OCI-LY7 (cell line): Measurements from ENCODE around the gene FGD4. TPM values are rescaled to one million over a fixed set of nuclear protein-coding genes. Genes with fewer than 3 reads are reported as not detected.
A peak's percentile ranks its signal among the peaks of the same experiment; 100 is the strongest.

Experiments
- BruUV-seq: library from RNA; stranded (reverse); fragments of 400-500 nt; replicated peaks from 2 replicates; lab custom pipeline; 2021; lab: Mats Ljungman, UMichigan
- CTCF ChIA-PET: fragments of 300-600 bp; sonication (Branson Sonifier 250); formaldehyde crosslinking; loops from one replicate; lab custom pipeline; 2022; ENCODE audit warnings: antibody characterized with exemption; ENCODE audit not compliant: unreplicated experiment; lab: Charles Lee
- POLR2A ChIA-PET: fragments of 300-600 bp; sonication (Branson Sonifier 250); formaldehyde crosslinking; loops from one replicate; lab custom pipeline; 2022; ENCODE audit warnings: antibody characterized with exemption; lab: Charles Lee
- DNase-seq: peaks from one replicate; pipeline ENCODE4 v3.0.0-alpha.2; 2015; ENCODE audit warnings: low spot score
- H2AFZ ChIP-seq: fragments of 200-600 bp; sonication (generic), shearing (Covaris generic); 2 replicates; pipeline ENCODE4 v1.6.1; 2014; ENCODE audit warnings: mild to moderate bottlenecking, antibody characterized with exemption, low read length, moderate library complexity
- H3K27ac ChIP-seq: fragments of 200-600 bp; sonication (generic); 2 replicates; pipeline ENCODE4 v1.5.1; 2014; ENCODE audit warnings: mixed run types, low read depth, mild to moderate bottlenecking, moderate library complexity, low read length, inconsistent platforms; ENCODE audit not compliant: poor library complexity, severe bottlenecking
- H3K36me3 ChIP-seq: fragments of 200-600 bp; sonication (generic); 2 replicates; pipeline ENCODE4 v1.6.1; 2014; ENCODE audit warnings: mild to moderate bottlenecking, antibody characterized with exemption, low read length, moderate library complexity, mixed read lengths; ENCODE audit not compliant: insufficient read depth
- H3K4me1 ChIP-seq: fragments of 200-600 bp; sonication (generic); 2 replicates; pipeline ENCODE4 v1.5.1; 2014; ENCODE audit warnings: mild to moderate bottlenecking, low read length; ENCODE audit not compliant: insufficient read depth, poor library complexity, severe bottlenecking
- H3K4me2 ChIP-seq: fragments of 200-600 bp; sonication (generic); 2 replicates; pipeline ENCODE4 v1.6.1; 2014; ENCODE audit warnings: mild to moderate bottlenecking, low read length
- H3K4me3 ChIP-seq: fragments of 200-600 bp; sonication (generic); 2 replicates; pipeline ENCODE4 v1.5.1; 2014; ENCODE audit warnings: mild to moderate bottlenecking, low read depth, low read length; ENCODE audit not compliant: poor library complexity, severe bottlenecking
- H3K79me2 ChIP-seq: fragments of 200-600 bp; sonication (generic); 2 replicates; pipeline ENCODE4 v1.6.1; 2016; ENCODE audit warnings: low read depth, mild to moderate bottlenecking, low read length, moderate library complexity, mixed read lengths; ENCODE audit not compliant: insufficient read depth
- H3K9me2 ChIP-seq: fragments of 200-600 bp; sonication (generic); 2 replicates; pipeline ENCODE4 v1.6.1; 2016; ENCODE audit warnings: mild to moderate bottlenecking, low read length, mixed read lengths; ENCODE audit not compliant: insufficient read depth
- H3K9me3 ChIP-seq: fragments of 200-600 bp; sonication (generic); 2 replicates; pipeline ENCODE4 v1.6.1; 2014; ENCODE audit warnings: mild to moderate bottlenecking, mixed run types, low read length, mixed read lengths
- H4K20me1 ChIP-seq: fragments of 200-600 bp; sonication (generic); 2 replicates; pipeline ENCODE4 v1.6.1; 2014; ENCODE audit warnings: mild to moderate bottlenecking, antibody characterized with exemption, low read length, moderate library complexity, mixed read lengths; ENCODE audit not compliant: insufficient read depth
- CTCF ChIP-seq: fragments of 200-600 bp; sonication (generic); conservative IDR thresholded peaks from 2 replicates; pipeline ENCODE4 v1.5.1; 2014; ENCODE audit warnings: mild to moderate bottlenecking, antibody characterized with exemption, low read length, moderate library complexity, mixed read lengths
- EZH2phosphoT487 ChIP-seq: fragments of 200-600 bp; sonication (generic); IDR thresholded peaks from 2 replicates; pipeline ENCODE4 v1.6.1; 2018; ENCODE audit warnings: low read depth, borderline replicate concordance, mild to moderate bottlenecking, mixed run types, antibody characterized with exemption, low read length, moderate library complexity, mixed read lengths
- intact Hi-C: fragments of 100-400 bp; cut with micrococcal nuclease; formaldehyde crosslinking; loops from one replicate; pipeline ENCODE4 v1.10.0; 2022; ENCODE audit not compliant: unreplicated experiment
- total RNA-seq, 2 experiments: library from RNA; depleted of rRNA in 1 of 2; stranded (reverse); fragments of >200 nt in 1 of 2; shearing (Covaris generic) in 1 of 2; gene quantifications; 2 replicates each; pipeline ENCODE4 v1.2.3, GENCODE V29; 2014 to 2022

FGD4 gene
- total RNA-seq, 2 experiments from 2014 or later = 14.9 to 19.3 TPM

GRCh38 chr12:32669584-32669983 is 270.2 kb downstream of the FGD4 start:
- intact Hi-C loops = no loop called here
- peaks cover 9% of the 10 kb centered on the region; the same call in 1 of the 2 replicates for H3K9me3 ChIP-seq
- BruUV-seq = no TSS peak
- H3K4me3 ChIP-seq = no peak overlapping the region
- no peak overlapping the region for H3K4me2 ChIP-seq
- peaks cover 15% of the 10 kb centered on the region for H3K4me1 ChIP-seq
- ChIA-PET CTCF (interaction anchor here (1.2 kb wide), 1 partner anchor 207 kb away, joined by 3 read pairs; no protein-coding TSS in a partner anchor), POLR2A (interaction anchor here (0.7 kb wide), 1 partner anchor 302 kb away, joined by 3 read pairs; no protein-coding TSS in a partner anchor)
- H2AFZ ChIP-seq = no peak overlapping the region
- TF ChIP-seq EZH2phosphoT487 = no peak
- no peak for TF ChIP-seq CTCF
- no peak overlapping the region for H3K27ac ChIP-seq
- H3K36me3 ChIP-seq = no peaks in the 10 kb centered on the region; the same call in 1 of the 2 replicates
- no peaks in the 10 kb centered on the region for H4K20me1 ChIP-seq
- H3K79me2 ChIP-seq = no peaks in the 10 kb centered on the region
- H3K9me2 ChIP-seq = no peaks in the 10 kb centered on the region
- no peak for DNase-seq

GRCh38 chr12:32671930-32672780 is 272.8 kb downstream of the FGD4 start:
- no TSS peak for BruUV-seq
- CTCF ChIA-PET = interaction anchor here (0.7 to 1.3 kb wide), 8 partner anchors 10 to 239 kb away, joined by 3 to 12 read pairs (median 4); partner anchors contain the start of gene YARS2
- no peaks in the 10 kb centered on the region for H4K20me1 ChIP-seq
- no peaks in the 10 kb centered on the region for H3K79me2 ChIP-seq
- no peak overlapping the region for H3K4me2 ChIP-seq
- POLR2A ChIA-PET = interaction anchor here (0.7 to 2.0 kb wide), 8 partner anchors 9 to 299 kb away, joined by 3 to 11 read pairs (median 4); no protein-coding TSS in a partner anchor
- H3K27ac ChIP-seq = peak overlapping the region; percentile 20
- H3K36me3 ChIP-seq = no peaks in the 10 kb centered on the region; the same call in 1 of the 2 replicates
- intact Hi-C loops = loop anchor here (1.0 kb wide), 3 partner anchors 217 to 307 kb away; partner anchors contain the start of gene FGD4
- no peaks in the 10 kb centered on the region for H3K9me2 ChIP-seq
- H2AFZ ChIP-seq = peak overlapping the region; percentile 74; the same call in 1 of the 2 replicates
- H3K4me1 ChIP-seq = peaks cover 23% of the 10 kb centered on the region
- no peak overlapping the region for H3K4me3 ChIP-seq
- TF ChIP-seq CTCF (peak; percentile 88), EZH2phosphoT487 (no peak)
- peaks cover 9% of the 10 kb centered on the region; the same call in 1 of the 2 replicates for H3K9me3 ChIP-seq
- DNase-seq = peak; percentile 89
